Activated naive CD4-positive, alpha-beta T cell treated with anti-CD3 and anti-CD28 coated beads, Interleukin-2, amount 50 U/mL, for 16 hours (primary cell): ENCODE measurements around the gene TOMM7.
"Not testable (repeated sequence)": the region's sequence is repeated elsewhere in the genome, so short reads cannot be mapped to it uniquely, and the experiment has no call there.

Source experiments
- DNase-seq: peaks from one replicate; pipeline ENCODE4 v3.0.0-alpha.2; 2020

The TOMM7 gene

DNA sequence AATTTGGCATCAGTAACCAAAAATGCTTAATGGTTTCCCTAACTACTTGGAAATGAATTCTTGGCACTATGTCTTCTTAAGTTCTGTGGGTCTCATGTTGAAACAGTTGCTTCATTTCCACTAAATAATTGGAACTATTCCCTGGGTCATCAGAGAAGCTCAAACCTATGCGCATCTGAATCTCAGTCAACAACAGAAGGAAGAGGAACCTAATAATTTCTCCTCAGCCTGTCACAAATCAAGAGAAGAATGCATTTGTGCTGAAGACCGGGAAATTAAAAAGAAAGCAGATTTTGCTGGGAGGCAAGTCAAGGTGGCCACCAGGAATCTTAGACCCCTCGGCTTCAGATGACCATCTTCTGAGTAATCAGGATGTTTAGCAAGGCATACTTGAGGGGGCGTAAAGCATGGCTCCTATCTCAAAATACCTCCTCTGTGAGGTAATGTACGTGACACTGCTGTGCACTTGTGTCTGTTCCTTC, 41.4 kb downstream of the TOMM7 start:
- no peak for DNase-seq

DNA sequence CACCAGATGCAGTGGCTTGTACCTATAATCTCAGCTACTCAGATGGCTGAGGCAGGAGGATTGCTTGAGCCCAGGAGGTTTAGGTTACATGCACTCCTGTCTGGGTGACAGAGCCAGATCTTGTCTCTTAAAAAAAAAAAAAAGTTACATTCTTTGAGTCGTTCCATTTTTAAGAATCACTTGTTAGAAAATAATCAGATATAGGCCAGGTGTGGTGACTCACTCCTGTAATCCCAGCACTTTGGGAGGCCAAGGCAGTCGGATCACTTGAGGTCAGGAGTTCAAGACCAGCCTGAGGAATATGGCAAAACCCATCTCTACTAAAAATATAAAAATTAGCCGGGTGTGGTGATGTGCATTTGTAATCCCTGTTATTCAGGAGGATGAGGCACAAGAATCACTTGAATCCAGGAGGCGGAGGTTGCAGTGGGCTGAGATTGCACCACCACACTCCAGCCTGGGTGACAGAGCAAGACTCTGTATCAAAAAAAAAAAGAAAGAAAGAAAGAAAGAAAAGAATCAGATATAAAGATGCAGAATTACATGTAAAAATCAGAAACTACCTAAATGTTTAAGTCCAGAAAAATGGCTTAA, 42.8 kb downstream of the TOMM7 start:
- DNase-seq, result not testable (repeated sequence)

DNA sequence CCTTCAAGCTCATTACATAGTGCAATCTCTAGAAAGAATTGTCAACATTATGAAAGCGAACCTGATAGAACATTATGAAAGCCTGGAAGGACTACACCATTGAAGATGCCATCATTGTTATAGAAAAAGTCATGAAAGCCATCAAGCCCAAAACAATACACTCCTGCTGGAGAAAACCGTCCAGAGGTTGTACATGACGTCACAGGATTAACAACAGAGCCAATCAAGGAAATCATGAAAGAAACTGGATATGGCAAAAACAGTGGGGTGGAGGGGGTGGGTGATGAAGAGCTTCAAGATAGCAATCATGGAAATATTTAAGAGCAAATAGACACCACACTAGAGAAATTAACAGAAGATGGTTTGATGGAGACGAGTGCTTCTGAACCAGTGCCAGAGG, 45.7 kb downstream of the TOMM7 start:
- DNase-seq, result no peak

DNA sequence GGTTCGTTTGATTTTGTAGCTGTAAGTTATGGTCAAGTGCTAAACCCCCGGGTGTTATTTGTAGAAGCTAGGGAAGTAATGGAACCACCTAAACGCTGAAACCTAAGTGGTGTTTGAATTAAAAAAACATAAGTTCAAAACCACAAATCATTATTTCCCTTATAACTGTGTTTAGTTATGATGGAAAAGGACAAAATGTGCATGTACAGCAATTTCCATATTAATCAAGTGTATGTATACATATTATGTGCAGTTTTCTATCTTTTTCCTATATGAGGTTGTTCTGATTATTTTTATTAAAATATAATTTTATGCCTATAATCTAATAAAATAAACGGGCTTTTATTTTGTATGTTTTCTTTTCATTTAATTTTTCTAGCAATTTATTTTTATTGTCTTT, 49.8 kb downstream of the TOMM7 start:
- no peak for DNase-seq

DNA sequence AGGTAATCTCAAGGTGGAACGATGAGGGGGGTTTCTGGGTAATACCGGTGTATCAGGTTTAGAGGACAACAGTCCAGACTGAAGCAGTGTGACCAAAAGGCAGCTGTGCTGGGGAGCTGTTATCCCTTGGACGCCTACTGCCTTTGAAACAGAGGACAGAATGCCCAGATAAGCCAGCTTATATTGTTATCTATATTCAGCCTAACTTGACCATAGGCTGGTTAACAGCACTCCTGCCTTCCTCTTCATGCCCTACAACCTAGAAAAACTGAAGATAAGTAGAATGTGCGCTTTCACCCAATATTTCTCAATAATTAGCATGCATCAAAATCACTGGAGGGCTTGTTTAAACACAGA, 50.8 kb downstream of the TOMM7 start:
- no peak for DNase-seq

DNA sequence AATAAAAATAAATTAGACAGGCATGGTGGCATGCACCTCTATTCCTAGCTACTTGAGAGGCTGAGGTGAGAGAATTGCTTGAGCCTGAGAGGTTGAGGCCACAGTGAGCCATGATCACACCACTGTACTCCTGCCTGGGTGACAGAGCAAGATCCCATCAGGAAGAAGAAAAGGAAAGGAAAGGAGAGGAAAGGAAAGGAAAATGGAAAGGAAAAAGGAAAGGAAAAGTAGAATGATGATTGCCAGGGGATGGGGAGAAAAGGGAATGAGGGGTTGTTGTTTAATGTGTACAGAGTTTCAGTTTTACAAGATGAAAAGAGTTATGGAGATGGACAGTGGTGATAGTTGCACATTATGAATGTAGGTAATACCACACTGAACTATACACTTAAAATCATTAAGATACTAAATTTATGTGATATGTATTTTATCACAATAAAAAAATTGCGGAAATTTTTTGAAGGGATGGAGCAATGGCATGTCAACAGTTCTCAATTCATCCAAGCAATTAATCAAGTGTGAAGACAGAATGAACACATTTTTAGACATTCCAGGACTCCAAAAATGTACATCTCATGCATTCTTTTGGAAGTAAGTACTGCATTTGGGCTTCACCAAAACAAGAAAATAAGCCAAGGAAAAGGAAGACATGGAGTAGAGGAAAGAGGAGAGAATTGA, 51.3 kb downstream of the TOMM7 start:
- DNase-seq, result no peak

DNA sequence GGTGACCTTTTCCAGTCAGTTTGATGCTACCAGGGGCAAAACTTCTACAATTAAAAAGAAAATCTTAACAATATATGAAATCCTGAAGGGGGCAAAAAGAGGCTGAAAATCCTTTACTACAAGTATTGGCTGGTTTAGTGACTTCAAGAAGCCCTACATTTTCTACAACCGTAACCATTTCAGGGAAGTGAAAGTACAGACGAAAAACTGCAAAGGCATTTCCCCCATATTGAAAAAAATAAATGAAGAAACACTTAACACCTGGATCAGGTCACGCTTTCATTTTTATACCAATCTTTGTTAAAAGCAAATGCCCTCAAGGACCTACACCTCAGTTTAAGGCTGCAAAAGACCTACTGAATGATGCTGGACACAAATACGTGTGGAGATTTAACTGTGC, 57.0 kb downstream of the TOMM7 start:
- DNase-seq, result no peak
